HepG2 (cell line): ENCODE results near the gene DCAF15. TPM values are rescaled to one million over a fixed set of nuclear protein-coding genes. Genes with fewer than 3 reads are reported as not detected.

Experiments used
- AGO2 ChIP-seq: fragments of 200-400 bp; formaldehyde crosslinking; optimal IDR thresholded peaks from 2 replicates; pipeline ENCODE3; 2017; ENCODE audit warnings: mild to moderate bottlenecking, low read depth, low read length, moderate library complexity
- CREM ChIP-seq, 2 experiments: sonication (generic) in 1 of 2; formaldehyde crosslinking in 1 of 2; IDR thresholded peaks; 2 replicates each; pipeline versions ENCODE4 v1.4.0 to v1.6.1; 2016 to 2020; ENCODE audit warnings: antibody characterized with exemption in 1 of 2, mild to moderate bottlenecking in 1 of 2, missing genetic modification reagents in 1 of 2
- DNMT1 ChIP-seq: sonication (generic); formaldehyde crosslinking; IDR thresholded peaks from 2 replicates; pipeline ENCODE4 v1.5.1; 2020; ENCODE audit warnings: mild to moderate bottlenecking, missing genetic modification reagents
- FUBP1 ChIP-seq: sonication (generic); formaldehyde crosslinking; IDR thresholded peaks from 2 replicates; pipeline ENCODE4 v1.5.1; 2020; ENCODE audit warnings: missing genetic modification reagents, mild to moderate bottlenecking, borderline replicate concordance
- GABPA ChIP-seq, 2 experiments: IDR thresholded peaks; 2 replicates each; pipeline ENCODE4 v1.6.1; 2011 to 2016; ENCODE audit warnings: low read depth in 2 of 2, low read length in 1 of 2, missing biosample characterization in 1 of 2, missing genetic modification characterization in 1 of 2
- GFI1 ChIP-seq: sonication (generic); formaldehyde crosslinking; IDR thresholded peaks from 2 replicates; pipeline ENCODE4 v1.5.0; 2020; ENCODE audit warnings: missing genetic modification reagents, mild to moderate bottlenecking, borderline replicate concordance
- KDM1A ChIP-seq: IDR thresholded peaks from 2 replicates; pipeline ENCODE4 v1.6.1; 2016; ENCODE audit warnings: missing compliant biosample characterization
- KLF16 ChIP-seq, 2 experiments: sonication (generic) in 1 of 2; formaldehyde crosslinking in 1 of 2; IDR thresholded peaks; 2 replicates each; pipeline versions ENCODE4 v1.6.1 to v1.8.0; 2016 to 2023; ENCODE audit warnings: missing genetic modification reagents in 2 of 2, missing compliant biosample characterization in 1 of 2
- MEF2D ChIP-seq: sonication (generic); formaldehyde crosslinking; IDR thresholded peaks from 2 replicates; pipeline ENCODE4 v1.5.1; 2020; ENCODE audit warnings: mild to moderate bottlenecking, missing genetic modification reagents
- MXD4 ChIP-seq: IDR thresholded peaks from 2 replicates; pipeline ENCODE4 v1.6.1; 2016; ENCODE audit warnings: mild to moderate bottlenecking, missing biosample characterization, missing genetic modification reagents
- NFYB ChIP-seq: sonication (generic); formaldehyde crosslinking; IDR thresholded peaks from 2 replicates; pipeline ENCODE4 v1.4.0; 2020; ENCODE audit warnings: missing genetic modification reagents
- PHF20 ChIP-seq: sonication (generic); formaldehyde crosslinking; IDR thresholded peaks from 2 replicates; pipeline ENCODE4 v1.5.0; 2020; ENCODE audit warnings: mild to moderate bottlenecking, missing genetic modification reagents
- POLR2AphosphoS2 ChIP-seq: IDR thresholded peaks from 2 replicates; pipeline ENCODE4 v1.6.1; 2011; ENCODE audit warnings: low read depth, low read length, improper control_type of control experiment
- STAG1 ChIP-seq: sonication (generic); formaldehyde crosslinking; IDR thresholded peaks from 2 replicates; pipeline ENCODE4 v1.4.0; 2020; ENCODE audit warnings: missing genetic modification reagents
- TAF1 ChIP-seq: sonication (generic); formaldehyde crosslinking; IDR thresholded peaks from 2 replicates; pipeline ENCODE4 v1.4.0; 2020; ENCODE audit warnings: missing genetic modification reagents
- THRA ChIP-seq: sonication (generic); formaldehyde crosslinking; IDR thresholded peaks from 2 replicates; pipeline ENCODE4 v1.4.0; 2020; ENCODE audit warnings: missing genetic modification reagents, borderline replicate concordance
- YY1 ChIP-seq: IDR thresholded peaks from 2 replicates; pipeline ENCODE4 v1.6.1; 2011; ENCODE audit warnings: low read length, low read depth, moderate library complexity, mild to moderate bottlenecking; ENCODE audit not compliant: insufficient read depth, insufficient replicate concordance
- ZBTB26 ChIP-seq: IDR thresholded peaks from 2 replicates; pipeline ENCODE4 v1.6.1; 2016; ENCODE audit warnings: missing compliant biosample characterization, missing genetic modification reagents, borderline replicate concordance
- ZNF207 ChIP-seq: fragments of 450-650 bp; IDR thresholded peaks from 2 replicates; pipeline ENCODE4 v1.6.1; 2016; ENCODE audit warnings: antibody characterized with exemption, borderline replicate concordance
- ZNF33A ChIP-seq: sonication (generic); formaldehyde crosslinking; IDR thresholded peaks from 2 replicates; pipeline ENCODE4 v1.5.1; 2020; ENCODE audit warnings: missing genetic modification reagents, mild to moderate bottlenecking, moderate library complexity, borderline replicate concordance
- ZNF414 ChIP-seq: sonication (generic); formaldehyde crosslinking; IDR thresholded peaks from 2 replicates; pipeline ENCODE4 v1.5.0; 2020; ENCODE audit warnings: missing genetic modification reagents
- ZNF746 ChIP-seq: sonication (generic); formaldehyde crosslinking; IDR thresholded peaks from 2 replicates; pipeline ENCODE4 v1.8.0; 2022; ENCODE audit warnings: mild to moderate bottlenecking, missing genetic modification reagents
- ZNF83 ChIP-seq: sonication (generic); formaldehyde crosslinking; IDR thresholded peaks from 2 replicates; pipeline ENCODE4 v1.4.0; 2020; ENCODE audit warnings: missing genetic modification reagents, mild to moderate bottlenecking, borderline replicate concordance
- ZNF891 ChIP-seq: sonication (generic); formaldehyde crosslinking; IDR thresholded peaks from 2 replicates; pipeline ENCODE4 v1.5.0; 2020; ENCODE audit warnings: mild to moderate bottlenecking, missing genetic modification reagents
- polyA plus RNA-seq, 8 experiments: library from polyadenylated mRNA; depleted of rRNA in 3 of 8; stranded (reverse) in 7 of 8; unstranded in 1 of 8; fragments of >200 nt; fragmentation: Illumina TruSeq in 4 of 8; extraction: Trizol in 4 of 8; gene quantifications; 2 replicates each; pipeline versions ENCODE4 v1.2.1 to v1.2.3, GENCODE V29; 2011 to 2016; ENCODE audit warnings: low read depth in 4 of 8, missing spikeins in 1 of 8, mixed read lengths in 1 of 8; ENCODE audit not compliant: insufficient read depth in 1 of 8
- total RNA-seq, 5 experiments: library from RNA; depleted of rRNA; stranded (reverse); fragments of >200 nt; fragmentation: Illumina TruSeq; extraction: Trizol; gene quantifications; 2 replicates each; pipeline ENCODE4 v1.2.3, GENCODE V29; 2016; ENCODE audit warnings: low read depth in 1 of 5

DCAF15 gene
- total and polyA plus RNA-seq, 2 of the 13 experiments (the other 11 are each of a cell fraction or from before 2014, with no cell fraction given) = 13.6 to 14.0 TPM

GRCh38 chr19:13920940-13921747, 31.2 kb upstream of the DCAF15 start (continued):
- TF ChIP-seq ZNF414 (CRISPR knock-in tag) = no peak
- TF ChIP-seq GABPA (IDR thresholded peaks at IDR 0.05; ENCODE audit: low read depth, low read length) = peak; percentile 29; the same call in 1 of the 2 replicates
- peak; percentile 87 for TF ChIP-seq GABPA (CRISPR knock-in tag; IDR thresholded peaks at IDR 0.05; ENCODE audit: low read depth)
- TF ChIP-seq ZBTB26 (CRISPR knock-in tag) = no peak
- no peak for TF ChIP-seq KDM1A (CRISPR knock-in tag)
- TF ChIP-seq AGO2 = no peak
- no peak for TF ChIP-seq POLR2AphosphoS2
- no peak for TF ChIP-seq ZNF33A (CRISPR knock-in tag)
- peak; percentile 73 for TF ChIP-seq NFYB (CRISPR knock-in tag)
- peak; percentile 79 for TF ChIP-seq CREM (IDR thresholded peaks at IDR 0.05)
- TF ChIP-seq CREM (CRISPR knock-in tag; IDR thresholded peaks at IDR 0.05) = no peak
- TF ChIP-seq GFI1 = no peak
- no peak for TF ChIP-seq FUBP1 (CRISPR knock-in tag)
- no peak for TF ChIP-seq ZNF891 (CRISPR knock-in tag)
- TF ChIP-seq TAF1 = no peak
- TF ChIP-seq DNMT1 (CRISPR knock-in tag) = no peak
- no peak for TF ChIP-seq THRA (CRISPR knock-in tag)
- no peak for TF ChIP-seq PHF20
- no peak for TF ChIP-seq MEF2D (CRISPR knock-in tag)
- TF ChIP-seq ZNF207 = no peak
- TF ChIP-seq YY1 = peak; percentile 60
- TF ChIP-seq MXD4 (CRISPR knock-in tag) = no peak
- TF ChIP-seq ZNF83 (CRISPR knock-in tag) = no peak
- TF ChIP-seq KLF16 (CRISPR knock-in tag; IDR thresholded peaks at IDR 0.05) = no peak
- TF ChIP-seq ZNF746 = no peak
- TF ChIP-seq STAG1 = no peak
